ENCODE measurements around the gene EFCAB14. TPM values are rescaled to one million over a fixed set of nuclear protein-coding genes. Genes with fewer than 3 reads are reported as not detected.

EFCAB14 gene
- total RNA-seq, 1 donor from 2014 or later, result 118 TPM

GRCh38 chr1:46679789-46680573 lies 38.9 kb downstream of the EFCAB14 start:
- intact Hi-C loops (cut with DNase I), result no loop called here
- Histone ChIP-seq H3K27ac (no peak overlapping the region), H3K4me1 (no peaks in the 10 kb centered on the region), H3K9me3 (no peaks in the 10 kb centered on the region), H3K4me3 (no peak overlapping the region), H3K36me3 (peaks cover 97% of the 10 kb centered on the region), H3K27me3 (no peaks in the 10 kb centered on the region)
- ATAC-seq (no peak), DNase-seq (no peak)
- no peak for TF ChIP-seq CTCF (IDR thresholded peaks at IDR 0.05)

GRCh38 chr1:46677339-46677738 lies 41.6 kb downstream of the EFCAB14 start:
- Histone ChIP-seq H3K4me3 (no peak overlapping the region), H3K27me3 (no peaks in the 10 kb centered on the region), H3K4me1 (no peaks in the 10 kb centered on the region), H3K9me3 (no peaks in the 10 kb centered on the region), H3K27ac (no peak overlapping the region), H3K36me3 (peaks cover 75% of the 10 kb centered on the region)
- intact Hi-C loops (cut with DNase I), result no loop called here
- DNase-seq (no peak), ATAC-seq (no peak)
- no peak for TF ChIP-seq CTCF (IDR thresholded peaks at IDR 0.05)

GRCh38 chr1:46676531-46676930 lies 42.4 kb downstream of the EFCAB14 start:
- no peak overlapping the region for H3K27ac ChIP-seq
- no peak for ATAC-seq
- no peaks in the 10 kb centered on the region for H3K9me3 ChIP-seq

GRCh38 chr1:46675549-46676314 lies 43.2 kb downstream of the EFCAB14 start:
- Histone ChIP-seq H3K4me1 (no peaks in the 10 kb centered on the region), H3K36me3 (peaks cover 59% of the 10 kb centered on the region), H3K9me3 (no peaks in the 10 kb centered on the region), H3K27me3 (no peaks in the 10 kb centered on the region), H3K4me3 (no peak overlapping the region), H3K27ac (no peak overlapping the region)
- TF ChIP-seq CTCF (IDR thresholded peaks at IDR 0.05), result no peak
- DNase-seq (no peak), ATAC-seq (no peak)
- intact Hi-C loops (cut with DNase I), result no loop called here

More at GRCh38 chr1:46676531-46676930, 42.4 kb downstream of the EFCAB14 start:
- no peak for DNase-seq
- TF ChIP-seq CTCF (IDR thresholded peaks at IDR 0.05), result no peak
- H3K4me1 ChIP-seq, result no peaks in the 10 kb centered on the region
- H3K36me3 ChIP-seq, result peaks cover 67% of the 10 kb centered on the region
- H3K27me3 ChIP-seq, result no peaks in the 10 kb centered on the region
- no peak overlapping the region for H3K4me3 ChIP-seq
- intact Hi-C loops (cut with DNase I), result no loop called here

GRCh38 chr1:46673749-46674182 lies 45.1 kb downstream of the EFCAB14 start:
- intact Hi-C loops (cut with DNase I), result no loop called here
- Histone ChIP-seq H3K4me1 (no peaks in the 10 kb centered on the region), H3K36me3 (peaks cover 40% of the 10 kb centered on the region), H3K27ac (no peak overlapping the region), H3K9me3 (no peaks in the 10 kb centered on the region), H3K27me3 (no peaks in the 10 kb centered on the region), H3K4me3 (no peak overlapping the region)
- DNase-seq (no peak), ATAC-seq (no peak)
- TF ChIP-seq CTCF (IDR thresholded peaks at IDR 0.05), result no peak

Data from upper lobe of right lung (tissue), 1 donor.